HUES6 (cell line): ENCODE data around the gene UMOD.

Source experiments
- H3K27ac ChIP-seq: 2 replicates; pipeline ENCODE4 v1.7.0; 2013; ENCODE audit warnings: low read depth, mild to moderate bottlenecking, low read length, inconsistent platforms
- H3K27me3 ChIP-seq: 2 replicates; pipeline ENCODE4 v1.6.1; 2013; ENCODE audit warnings: low read length; ENCODE audit not compliant: control insufficient read depth, insufficient read depth
- H3K36me3 ChIP-seq: 2 replicates; pipeline ENCODE4 v1.6.1; 2013; ENCODE audit warnings: low read length; ENCODE audit not compliant: control insufficient read depth, insufficient read depth
- H3K4me1 ChIP-seq: 2 replicates; pipeline ENCODE4 v1.6.1; 2013; ENCODE audit warnings: low read length; ENCODE audit not compliant: control insufficient read depth, insufficient read depth
- H3K4me3 ChIP-seq: 2 replicates; pipeline ENCODE4 v1.5.1; 2013; ENCODE audit warnings: low read depth, low read length
- H3K9ac ChIP-seq: one replicate; pipeline ENCODE4 v1.6.1; 2013; ENCODE audit warnings: mild to moderate bottlenecking, low read length
- H3K9me3 ChIP-seq: 2 replicates; pipeline ENCODE4 v1.6.1; 2013; ENCODE audit warnings: low read depth, low read length; ENCODE audit not compliant: control insufficient read depth, insufficient read depth

The UMOD gene

DNA sequence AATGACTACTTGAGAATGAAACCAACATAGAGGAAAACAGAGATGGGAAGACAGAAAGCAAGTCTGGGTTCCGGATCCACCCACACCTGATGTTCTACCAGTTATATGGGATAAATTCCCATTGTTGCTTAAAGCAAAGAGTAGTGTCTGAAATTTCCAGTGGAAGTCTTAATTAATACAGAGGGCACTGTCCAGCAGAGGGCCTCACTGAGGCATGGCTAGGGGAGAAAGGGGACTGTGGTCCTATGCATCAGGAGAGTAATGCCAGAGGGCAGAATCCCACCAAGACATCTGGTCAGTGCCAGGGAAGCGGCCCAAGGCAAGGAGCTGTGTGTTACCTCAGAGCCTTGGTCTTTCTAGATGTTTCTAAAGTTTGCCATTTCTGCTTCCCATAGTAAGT lies 7.5 kb upstream of the UMOD start:
- Histone ChIP-seq H3K27me3 (peaks cover 15% of the 10 kb centered on the region), H3K4me1 (no peaks in the 10 kb centered on the region), H3K9ac (no peak overlapping the region), H3K36me3 (no peaks in the 10 kb centered on the region), H3K4me3 (no peak overlapping the region), H3K27ac (no peak overlapping the region), H3K9me3 (no peaks in the 10 kb centered on the region)

DNA sequence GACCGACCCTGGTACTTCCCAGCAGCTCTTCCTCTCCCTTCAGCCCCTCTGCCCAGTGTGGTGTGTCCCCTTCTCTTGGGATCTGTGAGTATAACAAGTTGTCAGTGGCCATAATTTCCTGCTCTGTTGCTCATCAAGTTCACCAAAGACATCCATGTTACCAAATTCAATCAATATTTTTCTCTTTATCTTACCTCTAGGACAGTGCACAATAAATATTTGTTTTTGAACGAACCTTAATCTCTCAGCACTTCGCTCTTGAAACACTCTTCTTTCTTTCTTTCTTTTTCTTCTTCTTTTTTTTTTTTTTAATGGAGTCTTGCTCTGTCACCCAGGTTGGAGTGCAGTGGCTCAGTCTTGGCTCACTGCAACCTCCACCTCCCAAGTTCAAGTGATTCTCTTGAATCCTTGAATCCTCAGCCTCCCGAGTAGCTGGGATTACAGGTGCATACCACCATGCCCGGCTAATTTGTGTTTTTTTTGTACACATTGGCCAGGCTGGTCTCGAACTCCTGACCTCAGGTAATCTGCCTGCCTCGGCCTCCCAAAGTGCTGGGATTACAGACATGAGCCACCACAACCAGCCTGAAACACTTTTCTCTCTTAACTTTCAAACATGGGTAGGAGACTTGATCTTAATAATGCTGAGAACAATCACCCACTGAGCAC lies 2.7 kb upstream of the UMOD start:
- no peaks in the 10 kb centered on the region for H3K36me3 ChIP-seq
- peaks cover 6% of the 10 kb centered on the region; the same call in 1 of the 2 replicates for H3K4me1 ChIP-seq
- peaks cover 9% of the 10 kb centered on the region; the same call in 1 of the 2 replicates for H3K27me3 ChIP-seq
- H3K9me3 ChIP-seq, result no peaks in the 10 kb centered on the region
- no peak overlapping the region for H3K27ac ChIP-seq
- H3K4me3 ChIP-seq, result no peak overlapping the region
- H3K9ac ChIP-seq, result no peak overlapping the region

DNA sequence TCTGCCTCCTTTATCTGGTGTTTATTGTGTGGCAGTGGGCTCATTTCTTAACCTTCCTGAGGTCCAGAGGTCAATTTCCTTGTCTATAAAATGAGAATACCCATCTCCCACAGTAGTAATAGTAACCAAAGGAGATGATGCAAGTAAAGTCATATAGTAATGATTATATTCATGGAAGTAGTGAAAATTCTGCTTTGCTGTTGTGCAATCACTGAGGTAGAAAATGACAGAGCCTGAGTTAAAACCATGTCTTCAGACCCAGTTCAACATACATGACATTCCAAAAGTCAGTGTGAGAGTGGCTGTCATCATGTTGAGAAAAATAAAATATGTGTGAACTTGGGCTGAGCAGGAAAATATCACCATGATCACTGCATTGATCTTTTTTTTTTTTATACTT lies 864 bp upstream of the UMOD start:
- no peak overlapping the region for H3K4me3 ChIP-seq
- H3K36me3 ChIP-seq, result no peaks in the 10 kb centered on the region
- H3K9me3 ChIP-seq, result no peaks in the 10 kb centered on the region
- H3K9ac ChIP-seq, result no peak overlapping the region
- H3K27me3 ChIP-seq, result no peaks in the 10 kb centered on the region
- H3K4me1 ChIP-seq, result peaks cover 6% of the 10 kb centered on the region; the same call in 1 of the 2 replicates
- no peak overlapping the region for H3K27ac ChIP-seq

- H3K4me3 ChIP-seq, result no peak overlapping the region
- H3K27ac ChIP-seq, result no peak overlapping the region
- no peak overlapping the region for H3K9ac ChIP-seq
- peaks cover 6% of the 10 kb centered on the region; the same call in 1 of the 2 replicates for H3K4me1 ChIP-seq
- H3K36me3 ChIP-seq, result no peaks in the 10 kb centered on the region
- no peaks in the 10 kb centered on the region; the same call in 1 of the 2 replicates for H3K27me3 ChIP-seq
- no peaks in the 10 kb centered on the region for H3K9me3 ChIP-seq
These were observed 2.9 kb downstream of the UMOD start for GRCh38 chr16:20349615-20350014.

DNA sequence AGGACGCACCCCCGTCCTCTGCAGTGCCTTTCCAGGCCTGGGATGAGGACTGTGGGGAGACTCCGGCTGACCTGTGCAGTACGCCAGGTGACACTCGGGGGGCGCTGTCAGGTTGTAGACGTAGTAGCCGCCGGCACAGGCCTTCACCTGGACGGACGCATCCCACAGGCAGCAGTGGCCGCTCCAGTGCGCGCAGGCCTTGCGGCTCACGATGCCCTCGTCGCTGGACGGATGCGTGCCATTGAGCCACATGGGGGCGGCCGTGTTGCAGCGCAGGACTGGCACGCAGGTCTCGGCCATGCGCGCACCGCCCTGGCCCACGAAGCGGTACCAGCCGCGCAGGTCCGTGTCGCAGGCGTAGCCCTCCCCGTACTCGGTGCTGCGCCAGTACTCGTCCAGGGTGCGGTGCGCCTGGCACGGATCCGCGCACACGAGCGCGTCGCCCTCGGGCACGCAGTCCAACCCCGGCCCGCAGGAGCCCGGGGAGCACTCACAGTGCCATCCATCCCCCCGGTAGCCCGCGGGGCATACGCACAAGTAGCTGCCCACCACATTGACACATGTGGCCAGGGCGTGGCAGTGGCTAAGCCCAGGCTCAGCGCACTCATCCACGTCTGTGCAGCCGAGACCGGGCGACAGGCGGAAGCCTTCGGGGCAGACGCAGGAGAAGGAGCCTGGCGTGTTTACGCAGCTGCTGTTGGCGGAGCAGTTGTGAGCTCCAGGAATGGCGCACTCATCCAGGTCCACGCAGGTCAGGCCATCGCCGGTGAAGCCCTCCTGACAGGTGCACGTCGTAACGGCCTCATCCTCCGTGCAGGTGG lies 3.9 kb downstream of the UMOD start:
- no peaks in the 10 kb centered on the region for H3K9me3 ChIP-seq
- peaks cover 6% of the 10 kb centered on the region; the same call in 1 of the 2 replicates for H3K4me1 ChIP-seq
- no peaks in the 10 kb centered on the region; the same call in 1 of the 2 replicates for H3K27me3 ChIP-seq
- H3K36me3 ChIP-seq, result no peaks in the 10 kb centered on the region
- no peak overlapping the region for H3K27ac ChIP-seq
- H3K4me3 ChIP-seq, result no peak overlapping the region; the same call in 1 of the 2 replicates
- no peak overlapping the region for H3K9ac ChIP-seq

DNA sequence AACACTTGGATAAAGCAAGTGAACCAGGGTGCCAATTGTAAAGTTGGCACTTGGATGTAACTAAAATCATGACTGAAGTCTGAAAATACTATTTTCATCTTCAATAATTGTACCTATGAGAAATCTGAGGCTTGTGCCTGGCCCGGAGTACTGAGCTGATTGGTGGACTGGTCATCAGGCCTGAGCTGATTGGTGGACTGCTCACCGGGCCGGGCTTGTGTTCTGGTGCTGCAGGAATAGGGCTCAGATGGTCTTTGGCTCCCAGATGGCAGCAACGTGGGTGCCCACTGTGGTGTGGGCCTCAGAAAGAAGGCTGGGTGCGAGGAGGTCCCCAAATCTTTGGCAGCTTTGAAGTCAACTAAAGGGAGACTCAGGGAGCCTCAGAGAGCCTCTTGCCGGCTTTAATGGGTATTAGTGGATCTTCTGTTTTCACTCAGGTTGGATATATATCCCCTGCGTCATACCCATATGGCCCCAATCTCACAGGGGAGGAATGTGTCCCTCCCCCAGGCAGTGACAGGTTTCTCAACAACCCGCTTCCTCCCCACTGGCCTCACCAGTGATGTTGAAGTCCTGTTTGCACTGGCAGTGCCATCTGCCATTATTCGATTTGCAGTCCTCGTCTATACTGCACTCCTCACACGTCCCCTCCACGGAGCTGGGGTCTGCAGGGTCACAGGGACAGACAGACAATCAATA lies 4.7 kb downstream of the UMOD start:
- Histone ChIP-seq H3K4me1 (0 out of 2 replicates have a peak, but pooled peaks cover under 1% of the 10 kb centered on the region), H3K36me3 (no peaks in the 10 kb centered on the region), H3K27me3 (no peaks in the 10 kb centered on the region; the same call in 1 of the 2 replicates), H3K9me3 (no peaks in the 10 kb centered on the region), H3K9ac (no peak overlapping the region), H3K4me3 (no peak overlapping the region), H3K27ac (no peak overlapping the region)

DNA sequence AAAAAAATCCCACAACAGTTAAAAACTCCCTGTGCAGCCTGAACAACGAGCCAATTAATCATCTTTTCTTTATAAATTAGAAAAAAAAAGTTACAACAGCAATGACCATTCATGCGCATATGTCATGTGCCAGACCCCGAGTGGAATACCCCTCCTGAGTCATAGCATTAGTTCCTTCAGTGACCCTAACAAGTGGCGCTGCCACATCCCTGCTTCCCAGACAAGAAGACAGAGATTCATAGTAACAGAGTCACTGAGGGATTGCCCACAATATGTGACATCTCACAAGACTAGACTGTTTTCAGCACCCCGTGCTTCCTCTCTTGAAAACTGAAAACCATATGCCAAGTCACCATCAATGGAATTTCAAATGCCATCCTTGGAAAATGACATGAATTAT lies 7.9 kb downstream of the UMOD start:
- H3K9me3 ChIP-seq, result no peaks in the 10 kb centered on the region
- H3K27me3 ChIP-seq, result no peaks in the 10 kb centered on the region; the same call in 1 of the 2 replicates
- no peak overlapping the region for H3K4me3 ChIP-seq
- no peak overlapping the region for H3K9ac ChIP-seq
- no peak overlapping the region for H3K27ac ChIP-seq
- H3K36me3 ChIP-seq, result no peaks in the 10 kb centered on the region
- H3K4me1 ChIP-seq, result no peaks in the 10 kb centered on the region

GRCh38 chr16:20339744-20340143 lies 12.8 kb downstream of the UMOD start:
- Histone ChIP-seq H3K36me3 (no peaks in the 10 kb centered on the region), H3K9me3 (no peaks in the 10 kb centered on the region), H3K4me1 (no peaks in the 10 kb centered on the region), H3K27ac (no peak overlapping the region), H3K27me3 (no peaks in the 10 kb centered on the region), H3K9ac (no peak overlapping the region), H3K4me3 (no peak overlapping the region)

DNA sequence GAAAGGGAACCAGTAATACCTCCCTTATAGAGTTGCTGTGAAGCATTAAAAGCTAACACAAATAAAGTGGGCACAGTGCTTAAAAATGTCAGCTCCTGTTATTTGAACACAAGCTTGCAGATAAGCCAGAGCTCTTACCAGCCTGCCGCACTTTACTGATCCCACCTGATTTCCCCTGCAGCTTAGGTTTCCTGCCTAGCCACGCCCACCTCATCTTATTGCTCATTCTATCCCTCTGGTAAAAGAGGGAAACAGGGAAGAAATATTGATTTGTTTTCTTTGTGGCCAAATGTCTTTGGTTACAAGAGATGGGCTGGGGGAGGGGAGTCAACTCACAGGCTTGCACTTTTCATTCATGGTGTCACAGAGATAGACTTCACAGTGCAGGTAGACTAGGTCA lies 15.6 kb downstream of the UMOD start:
- Histone ChIP-seq H3K9me3 (no peaks in the 10 kb centered on the region), H3K36me3 (no peaks in the 10 kb centered on the region), H3K27ac (no peak overlapping the region), H3K9ac (no peak overlapping the region), H3K4me1 (no peaks in the 10 kb centered on the region), H3K4me3 (no peak overlapping the region), H3K27me3 (no peaks in the 10 kb centered on the region)

DNA sequence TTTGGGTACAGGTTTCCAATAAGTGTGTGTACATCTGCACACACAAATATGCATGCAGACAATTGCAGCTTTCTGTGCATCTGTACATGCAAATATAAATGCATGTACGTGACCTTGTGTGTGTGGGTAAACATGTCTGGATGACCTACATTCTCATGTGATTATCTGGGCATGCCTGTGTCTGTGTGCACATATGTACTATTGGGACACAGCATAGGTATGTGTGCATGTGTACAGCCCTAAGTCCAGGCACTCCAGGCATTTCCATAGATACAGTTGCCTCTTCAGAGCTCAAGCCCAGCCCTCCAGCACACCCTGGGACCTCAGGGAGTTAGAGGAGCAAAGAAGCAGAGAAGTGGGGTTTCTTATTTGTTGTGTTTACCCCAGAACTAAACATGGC lies 18.1 kb downstream of the UMOD start:
- H3K36me3 ChIP-seq, result no peaks in the 10 kb centered on the region
- H3K4me1 ChIP-seq, result no peaks in the 10 kb centered on the region
- no peak overlapping the region for H3K27ac ChIP-seq
- no peak overlapping the region for H3K4me3 ChIP-seq
- no peaks in the 10 kb centered on the region for H3K9me3 ChIP-seq
- no peaks in the 10 kb centered on the region for H3K27me3 ChIP-seq
- H3K9ac ChIP-seq, result no peak overlapping the region

DNA sequence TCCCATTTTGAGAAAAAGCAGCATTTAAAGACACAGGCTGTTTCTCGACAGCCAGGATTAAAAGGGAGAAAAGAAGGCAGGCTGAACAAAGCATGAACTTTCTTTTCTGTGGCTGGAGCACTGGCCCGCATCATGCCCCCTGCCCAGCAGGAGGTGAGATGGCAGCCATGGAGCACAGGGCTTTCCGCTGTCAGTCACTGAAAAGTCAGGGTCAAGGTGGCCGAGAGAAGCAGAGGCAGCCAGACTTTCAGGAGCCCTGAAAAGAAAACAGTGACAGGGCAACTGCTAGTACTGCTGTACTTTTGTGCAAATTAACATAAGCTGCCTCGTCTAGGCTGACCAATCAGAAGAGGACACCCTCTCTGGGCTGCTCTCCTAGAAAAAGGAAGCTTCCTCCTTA lies 19.4 kb downstream of the UMOD start:
- no peak overlapping the region for H3K9ac ChIP-seq
- H3K36me3 ChIP-seq, result no peaks in the 10 kb centered on the region
- H3K4me1 ChIP-seq, result no peaks in the 10 kb centered on the region
- H3K27me3 ChIP-seq, result no peaks in the 10 kb centered on the region
- no peak overlapping the region for H3K4me3 ChIP-seq
- H3K27ac ChIP-seq, result no peak overlapping the region
- no peaks in the 10 kb centered on the region for H3K9me3 ChIP-seq
